Measurements from ENCODE around the gene KRT31.
"Not testable (repeated sequence)": the region's sequence is repeated elsewhere in the genome, so short reads cannot be mapped to it uniquely, and the experiment has no call there.

GRCh38 chr17:41380091-41380490, 17.3 kb downstream of the KRT31 start:
- TF ChIP-seq, protein P1, sequence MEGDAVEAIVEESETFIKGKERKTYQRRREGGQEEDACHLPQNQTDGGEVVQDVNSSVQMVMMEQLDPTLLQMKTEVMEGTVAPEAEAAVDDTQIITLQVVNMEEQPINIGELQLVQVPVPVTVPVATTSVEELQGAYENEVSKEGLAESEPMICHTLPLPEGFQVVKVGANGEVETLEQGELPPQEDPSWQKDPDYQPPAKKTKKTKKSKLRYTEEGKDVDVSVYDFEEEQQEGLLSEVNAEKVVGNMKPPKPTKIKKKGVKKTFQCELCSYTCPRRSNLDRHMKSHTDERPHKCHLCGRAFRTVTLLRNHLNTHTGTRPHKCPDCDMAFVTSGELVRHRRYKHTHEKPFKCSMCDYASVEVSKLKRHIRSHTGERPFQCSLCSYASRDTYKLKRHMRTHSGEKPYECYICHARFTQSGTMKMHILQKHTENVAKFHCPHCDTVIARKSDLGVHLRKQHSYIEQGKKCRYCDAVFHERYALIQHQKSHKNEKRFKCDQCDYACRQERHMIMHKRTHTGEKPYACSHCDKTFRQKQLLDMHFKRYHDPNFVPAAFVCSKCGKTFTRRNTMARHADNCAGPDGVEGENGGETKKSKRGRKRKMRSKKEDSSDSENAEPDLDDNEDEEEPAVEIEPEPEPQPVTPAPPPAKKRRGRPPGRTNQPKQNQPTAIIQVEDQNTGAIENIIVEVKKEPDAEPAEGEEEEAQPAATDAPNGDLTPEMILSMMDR (conservative IDR thresholded peaks at IDR 0.05) = not testable (repeated sequence)
- TF ChIP-seq ZFX (IDR thresholded peaks at IDR 0.05) = not testable (repeated sequence)
